Endothelial cell (in vitro differentiated cells): ENCODE measurements around the gene MBD3. TPM values are rescaled to one million over a fixed set of nuclear protein-coding genes. Genes with fewer than 3 reads are reported as not detected.
A peak's percentile ranks its signal among the peaks of the same experiment; 100 is the strongest.

Experiments
- DNase-seq: peaks from one replicate; pipeline ENCODE4 v3.0.0; 2021; ENCODE audit warnings: low spot score
- H3K27ac Mint-ChIP-seq: one replicate; pipeline ENCODE4 v1.8.0; 2021; ENCODE audit warnings: mixed read lengths, inconsistent platforms; ENCODE audit not compliant: unreplicated experiment
- H3K27me3 Mint-ChIP-seq: one replicate; pipeline ENCODE4 v1.8.0; 2021; ENCODE audit warnings: mild to moderate bottlenecking, moderate library complexity, mixed read lengths, inconsistent platforms; ENCODE audit not compliant: unreplicated experiment
- H3K36me3 Mint-ChIP-seq: one replicate; pipeline ENCODE4 v1.8.0; 2021; ENCODE audit warnings: mild to moderate bottlenecking, low read depth, mixed read lengths, inconsistent platforms; ENCODE audit not compliant: unreplicated experiment
- H3K4me1 Mint-ChIP-seq: one replicate; pipeline ENCODE4 v1.8.0; 2021; ENCODE audit warnings: mild to moderate bottlenecking, mixed read lengths, inconsistent platforms; ENCODE audit not compliant: unreplicated experiment
- H3K4me3 Mint-ChIP-seq: one replicate; pipeline ENCODE4 v1.8.0; 2021; ENCODE audit warnings: mild to moderate bottlenecking, mixed read lengths, inconsistent platforms; ENCODE audit not compliant: unreplicated experiment
- H3K9me3 Mint-ChIP-seq: one replicate; pipeline ENCODE4 v1.8.0; 2021; ENCODE audit warnings: mixed read lengths, inconsistent platforms; ENCODE audit not compliant: unreplicated experiment
- total RNA-seq: library from RNA; stranded (reverse); fragmentation: NEBNext Ultra II Directional; extraction: Animal tissue kit (Norgen Biotek cat#: 25700); gene quantifications from one replicate; pipeline ENCODE4 v1.2.1, GENCODE V29; 2021; ENCODE audit not compliant: unreplicated experiment
- TF ChIP-seq, protein P1 (sequence below): fragments of 200-600 bp; sonication (generic); IDR thresholded peaks from one replicate; pipeline ENCODE4 v1.5.0; 2021; ENCODE audit warnings: antibody characterized with exemption; ENCODE audit not compliant: unreplicated experiment

The MBD3 gene
- total RNA-seq, 1 donor from 2014 or later = 81.4 TPM

DNA sequence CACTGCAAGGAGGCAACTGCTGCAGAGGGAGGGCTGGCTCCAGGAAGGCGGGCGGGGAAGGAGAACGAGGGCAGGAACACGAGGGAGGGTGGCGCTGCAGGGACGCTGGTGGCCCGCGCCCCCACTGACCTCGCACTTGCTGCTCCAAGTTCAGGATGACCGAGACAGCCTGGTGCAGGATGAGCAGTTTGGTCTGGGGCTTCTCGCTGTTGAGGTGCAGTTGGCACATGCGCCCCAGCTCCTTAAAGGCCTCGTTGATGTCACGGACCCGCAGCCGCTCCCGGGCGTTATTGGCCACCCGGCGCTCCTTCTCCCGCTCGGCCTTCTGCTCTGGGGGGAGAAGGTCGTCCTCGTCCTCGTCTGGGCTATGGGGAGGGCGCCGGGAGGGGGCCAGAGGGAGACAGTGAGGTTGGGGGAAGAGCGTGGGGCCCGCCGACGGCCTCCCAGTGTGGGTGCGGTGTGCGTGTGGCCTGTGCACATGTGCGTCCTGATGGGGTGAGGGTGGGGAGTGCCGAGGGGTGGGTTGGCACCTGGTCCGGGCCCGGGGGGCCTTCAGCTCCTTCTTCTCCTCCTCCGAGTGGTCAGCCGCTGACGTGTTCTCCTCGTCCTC is 22.6 kb upstream of the MBD3 start:
- Mint-ChIP-seq H3K36me3 (peaks cover 34% of the 10 kb centered on the region), H3K4me3 (peak overlapping the region; percentile 54), H3K4me1 (no peaks in the 10 kb centered on the region), H3K27me3 (peaks cover 10% of the 10 kb centered on the region), H3K9me3 (no peaks in the 10 kb centered on the region), H3K27ac (no peak overlapping the region)
- TF ChIP-seq, protein P1, sequence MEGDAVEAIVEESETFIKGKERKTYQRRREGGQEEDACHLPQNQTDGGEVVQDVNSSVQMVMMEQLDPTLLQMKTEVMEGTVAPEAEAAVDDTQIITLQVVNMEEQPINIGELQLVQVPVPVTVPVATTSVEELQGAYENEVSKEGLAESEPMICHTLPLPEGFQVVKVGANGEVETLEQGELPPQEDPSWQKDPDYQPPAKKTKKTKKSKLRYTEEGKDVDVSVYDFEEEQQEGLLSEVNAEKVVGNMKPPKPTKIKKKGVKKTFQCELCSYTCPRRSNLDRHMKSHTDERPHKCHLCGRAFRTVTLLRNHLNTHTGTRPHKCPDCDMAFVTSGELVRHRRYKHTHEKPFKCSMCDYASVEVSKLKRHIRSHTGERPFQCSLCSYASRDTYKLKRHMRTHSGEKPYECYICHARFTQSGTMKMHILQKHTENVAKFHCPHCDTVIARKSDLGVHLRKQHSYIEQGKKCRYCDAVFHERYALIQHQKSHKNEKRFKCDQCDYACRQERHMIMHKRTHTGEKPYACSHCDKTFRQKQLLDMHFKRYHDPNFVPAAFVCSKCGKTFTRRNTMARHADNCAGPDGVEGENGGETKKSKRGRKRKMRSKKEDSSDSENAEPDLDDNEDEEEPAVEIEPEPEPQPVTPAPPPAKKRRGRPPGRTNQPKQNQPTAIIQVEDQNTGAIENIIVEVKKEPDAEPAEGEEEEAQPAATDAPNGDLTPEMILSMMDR = no peak
- no peak for DNase-seq

DNA sequence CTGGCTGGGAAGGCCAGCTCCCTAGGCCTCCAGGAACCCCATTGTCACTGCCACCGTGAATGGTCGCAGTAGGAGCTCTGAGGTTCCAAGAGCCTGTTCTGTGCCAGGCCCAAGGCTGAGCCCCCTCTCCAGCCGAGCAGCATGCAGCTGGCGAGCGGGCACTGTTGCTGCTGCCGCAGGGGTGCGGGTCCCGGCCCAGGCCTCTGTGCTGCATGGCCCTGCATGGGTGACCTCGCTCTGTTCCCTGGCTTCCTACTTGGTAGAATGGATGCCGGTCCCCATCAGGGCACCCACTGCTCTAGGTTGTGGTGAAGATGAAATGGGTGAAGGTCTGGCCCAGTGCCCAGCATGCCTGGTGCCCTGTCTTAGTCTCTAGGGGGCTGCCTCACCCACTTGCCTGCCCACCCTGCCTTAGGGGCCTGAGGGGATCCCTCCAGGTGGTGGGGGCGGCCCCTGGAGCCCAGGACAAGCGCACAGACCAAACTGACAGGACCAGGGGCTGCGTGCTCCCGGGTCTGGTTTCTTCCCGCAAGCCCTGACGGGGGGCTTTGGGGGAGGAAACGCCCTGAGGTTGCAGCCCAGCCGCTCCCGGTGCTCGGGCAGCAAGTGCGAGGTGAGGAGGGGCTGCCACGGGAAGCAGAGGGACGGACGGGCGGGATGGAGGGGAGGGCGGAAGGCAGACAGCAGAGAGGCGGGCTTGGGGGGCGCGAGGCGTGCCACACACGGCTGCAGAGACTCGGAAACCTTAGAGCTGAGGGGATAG is 21.3 kb upstream of the MBD3 start:
- Mint-ChIP-seq H3K36me3 (peaks cover 31% of the 10 kb centered on the region), H3K27ac (no peak overlapping the region), H3K4me3 (no peak overlapping the region), H3K4me1 (no peaks in the 10 kb centered on the region), H3K27me3 (peaks cover 13% of the 10 kb centered on the region), H3K9me3 (no peaks in the 10 kb centered on the region)
- no peak for DNase-seq
- TF ChIP-seq, protein P1 = no peak

DNA sequence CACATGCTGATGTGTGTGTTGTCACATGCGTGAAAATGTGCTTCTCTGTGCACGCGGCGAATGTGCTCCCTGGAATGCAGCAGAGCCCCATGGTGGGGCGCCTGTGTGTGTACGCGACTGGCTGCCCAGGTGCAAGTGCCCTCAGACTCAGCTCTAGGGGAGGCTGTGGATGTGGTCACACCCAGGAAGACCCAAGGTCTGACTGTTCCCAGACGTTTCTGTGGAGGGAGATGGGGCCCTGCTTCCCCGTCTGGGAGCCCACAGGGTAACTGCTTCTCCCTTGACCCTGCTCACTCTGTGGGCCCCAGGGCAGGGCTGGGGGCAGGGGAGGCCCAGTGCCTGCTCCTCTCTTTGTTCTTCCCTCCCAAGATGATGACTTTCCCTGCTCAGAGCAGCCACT is 20.5 kb upstream of the MBD3 start:
- Mint-ChIP-seq H3K27me3 (peaks cover 11% of the 10 kb centered on the region), H3K27ac (no peak overlapping the region), H3K36me3 (peaks cover 26% of the 10 kb centered on the region), H3K4me3 (peak overlapping the region; percentile 47), H3K9me3 (no peaks in the 10 kb centered on the region), H3K4me1 (no peaks in the 10 kb centered on the region)
- TF ChIP-seq, protein P1 = no peak
- DNase-seq = no peak

DNA sequence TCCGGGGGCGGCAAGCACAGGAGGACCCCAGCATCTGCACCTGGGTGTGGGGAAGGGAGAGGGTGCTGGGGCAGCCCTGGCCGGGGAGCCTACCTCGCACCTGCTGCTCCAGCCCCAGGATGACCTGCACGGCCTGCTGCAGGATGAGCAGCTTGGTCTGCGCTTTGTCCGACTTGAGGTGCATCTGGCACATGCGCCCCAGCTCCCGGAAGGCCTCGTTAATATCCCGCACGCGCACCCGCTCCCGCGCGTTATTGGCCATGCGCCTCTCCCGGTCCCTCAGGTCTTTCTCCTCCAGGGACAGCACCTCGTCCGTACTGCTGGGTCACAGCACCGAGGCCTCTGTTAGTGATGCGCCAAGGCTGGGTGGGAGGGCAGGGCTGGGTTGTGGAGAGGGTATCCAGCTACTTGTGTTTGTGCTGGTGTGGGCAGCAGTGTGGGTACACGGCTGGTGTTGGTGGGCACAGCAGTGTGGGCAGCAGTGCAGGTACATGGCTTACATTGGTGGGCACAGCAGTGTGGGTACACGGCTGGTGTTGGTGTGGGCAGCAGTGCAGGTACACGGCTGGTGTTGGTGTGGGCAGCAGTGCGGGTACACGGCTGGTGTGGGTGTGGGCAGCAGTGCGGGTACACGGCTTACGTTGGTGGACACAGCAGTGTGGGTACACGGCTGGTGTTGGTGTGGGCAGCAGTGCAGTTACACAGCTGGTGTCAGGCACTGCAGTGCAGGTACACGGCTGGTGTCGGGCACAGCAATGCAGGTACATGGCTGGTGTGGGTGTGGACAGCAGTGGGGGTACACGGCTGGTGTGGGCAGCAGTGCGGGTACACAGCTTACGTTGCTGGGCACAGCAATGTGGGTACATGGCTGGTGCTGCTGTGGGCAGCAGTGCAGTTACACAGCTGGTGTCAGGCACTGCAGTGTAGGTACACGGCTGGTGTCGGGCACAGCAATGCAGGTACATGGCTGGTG is 19.7 kb upstream of the MBD3 start:
- peaks cover 23% of the 10 kb centered on the region for H3K36me3 Mint-ChIP-seq

More for the DNA sequence above, 19.7 kb upstream of the MBD3 start:
- H3K4me3 Mint-ChIP-seq = no peak overlapping the region
- H3K27me3 Mint-ChIP-seq = peaks cover 11% of the 10 kb centered on the region
- H3K4me1 Mint-ChIP-seq = no peaks in the 10 kb centered on the region
- DNase-seq = no peak
- no peaks in the 10 kb centered on the region for H3K9me3 Mint-ChIP-seq
- H3K27ac Mint-ChIP-seq = no peak overlapping the region
- TF ChIP-seq, protein P1 = no peak
